ENCODE results near the gene RAPGEF3. TPM values are rescaled to one million over a fixed set of nuclear protein-coding genes. Genes with fewer than 3 reads are reported as not detected.

The RAPGEF3 gene
- total and polyA plus RNA-seq, 2 of the 8 experiments (the other 6 are each of a cell fraction or from before 2014, with no cell fraction given): 5.0 to 9.4 TPM

GRCh38 chr12:47735649-47736048 lies 23.0 kb downstream of the RAPGEF3 start (continued):
- TF ChIP-seq CHD7 (IDR thresholded peaks at IDR 0.05; ENCODE audit: insufficient replicate concordance, low read length) (no peak), RBBP5 (IDR thresholded peaks at IDR 0.05; ENCODE audit: borderline replicate concordance, low read depth, low read length) (no peak), SIN3A (conservative IDR thresholded peaks at IDR 0.05 in 1 of 2, IDR thresholded peaks at IDR 0.05 in 1 of 2; ENCODE audit: low read depth in 1 of 2, low read length in 2 of 2) (no peak), SIX5 (IDR thresholded peaks at IDR 0.05; ENCODE audit: low read depth, low read length) (no peak), TBP (IDR thresholded peaks at IDR 0.05; ENCODE audit: low read depth, low read length) (no peak), E2F6 (IDR thresholded peaks at IDR 0.05) (no peak)

Measured in H1 (cell line).